Measurements from ENCODE around the gene GOLGA6L10.
"Not testable (repeated sequence)": the region's sequence is repeated elsewhere in the genome, so short reads cannot be mapped to it uniquely, and the experiment has no call there.

Gene GOLGA6L10, protein sequence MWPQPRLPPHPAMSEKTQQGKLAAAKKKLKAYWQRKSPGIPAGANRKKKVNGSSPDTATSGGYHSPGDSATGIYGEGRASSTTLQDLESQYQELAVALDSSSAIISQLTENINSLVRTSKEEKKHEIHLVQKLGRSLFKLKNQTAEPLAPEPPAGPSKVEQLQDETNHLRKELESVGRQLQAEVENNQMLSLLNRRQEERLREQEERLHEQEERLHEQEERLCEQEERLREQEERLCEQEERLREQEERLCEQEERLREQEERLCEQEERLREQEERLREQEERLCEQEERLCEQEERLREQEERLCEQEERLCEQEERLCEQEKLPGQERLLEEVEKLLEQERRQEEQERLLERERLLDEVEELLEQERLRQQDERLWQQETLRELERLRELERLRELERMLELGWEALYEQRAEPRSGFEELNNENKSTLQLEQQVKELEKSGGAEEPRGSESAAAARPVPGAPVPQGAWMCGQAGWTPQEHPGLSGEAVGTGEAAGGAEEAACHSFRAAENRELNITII

DNA sequence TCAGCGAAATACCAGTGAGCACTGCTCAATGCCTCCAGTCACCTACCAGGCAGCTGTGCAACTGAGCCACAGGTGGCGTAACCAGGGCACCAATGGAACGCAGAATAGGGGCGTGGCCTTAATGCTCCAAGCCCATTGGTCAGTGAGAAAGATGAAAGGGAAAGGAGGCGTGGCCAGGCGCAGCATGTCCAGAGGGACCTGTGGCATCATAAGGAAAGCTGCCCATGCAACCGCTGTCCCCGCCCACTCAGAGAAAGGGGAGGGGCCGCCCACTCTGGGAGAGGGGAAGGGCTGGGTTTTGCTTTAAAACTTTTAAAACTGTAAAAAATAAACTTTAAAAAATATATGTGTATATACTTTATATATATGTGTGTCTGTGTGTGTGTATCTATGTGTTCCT, at the start of gene GOLGA6L10:
GOLGA6L10 (minus strand) TSS at position 101 of the 400 bp plus-strand sequence; CDS start at position 1, 100 bp downstream.
- not testable (repeated sequence) for H3K4me3 ChIP-seq (ENCODE audit: low read depth in 1 of 5, low read length in 5 of 5); H3K9ac ChIP-seq (ENCODE audit: low read length in 5 of 5); H3K36me3 ChIP-seq (ENCODE audit: control insufficient read depth in 5 of 5, insufficient read depth in 5 of 5, low read length in 5 of 5); H3K9me3 ChIP-seq (ENCODE audit: control insufficient read depth in 5 of 5, low read length in 5 of 5); H3K27me3 ChIP-seq (ENCODE audit: control insufficient read depth in 5 of 5, insufficient read depth in 4 of 5, low read length in 5 of 5); H3K27ac ChIP-seq (ENCODE audit: low read depth, low read length); H3K4me1 ChIP-seq (ENCODE audit: control insufficient read depth in 5 of 5, insufficient read depth in 5 of 5, low read length in 5 of 5)

DNA sequence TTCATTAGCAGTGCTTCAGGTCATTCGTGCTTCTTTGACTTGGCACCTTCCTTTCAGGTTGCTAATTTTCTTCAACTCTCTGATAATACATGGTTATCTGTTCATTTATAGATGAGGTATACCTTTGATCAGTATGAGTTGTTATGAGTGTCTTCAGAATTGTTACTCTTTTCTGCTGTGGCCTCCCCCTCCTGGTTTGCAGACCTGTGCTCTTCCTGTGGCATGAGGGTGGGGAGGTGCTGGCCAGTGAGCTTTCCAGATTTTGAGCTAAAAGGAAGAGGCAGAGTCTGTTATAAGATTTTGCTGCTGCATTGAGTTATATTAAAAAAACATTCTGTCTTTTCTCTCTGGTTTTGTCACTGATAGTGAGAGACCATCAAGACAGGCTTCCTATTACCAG, 49.5 kb upstream of the GOLGA6L10 start:
- H3K27me3 ChIP-seq (ENCODE audit: control insufficient read depth in 5 of 5, insufficient read depth in 4 of 5, low read length in 5 of 5), result no peaks in the 10 kb centered on the region

DNA sequence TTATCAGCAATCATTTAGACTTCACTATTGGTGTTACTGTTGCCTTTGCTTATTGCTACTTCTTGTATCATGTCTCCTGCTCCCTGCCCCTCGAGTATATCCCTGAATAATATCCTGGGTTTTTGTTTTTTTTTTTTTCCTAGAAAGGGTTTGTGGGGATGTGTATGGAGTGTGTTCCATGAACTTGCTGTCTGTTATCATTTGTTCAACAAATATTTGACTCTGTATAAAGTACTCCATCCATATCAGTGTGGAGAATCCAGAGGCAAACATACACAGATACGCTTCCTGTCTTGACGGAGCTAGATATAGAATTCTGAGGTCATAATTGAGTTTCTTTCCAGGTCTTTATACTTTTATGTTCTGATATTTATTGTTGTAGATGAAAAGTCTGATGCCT, 48.5 kb upstream of the GOLGA6L10 start:
- H3K9me3 ChIP-seq (ENCODE audit: control insufficient read depth in 5 of 5, low read length in 5 of 5), result no peaks in the 10 kb centered on the region
- H3K36me3 ChIP-seq (ENCODE audit: control insufficient read depth in 5 of 5, insufficient read depth in 5 of 5, low read length in 5 of 5), result no peaks in the 10 kb centered on the region
- H3K4me1 ChIP-seq (ENCODE audit: control insufficient read depth in 5 of 5, insufficient read depth in 5 of 5, low read length in 5 of 5), result no peaks in the 10 kb centered on the region
- no peak overlapping the region for H3K27ac ChIP-seq (ENCODE audit: low read depth, low read length)
- H3K4me3 ChIP-seq (ENCODE audit: low read depth in 1 of 5, low read length in 5 of 5), result no peak overlapping the region
- no peak overlapping the region for H3K9ac ChIP-seq (ENCODE audit: low read length in 5 of 5)
- no peaks in the 10 kb centered on the region for H3K27me3 ChIP-seq (ENCODE audit: control insufficient read depth in 5 of 5, insufficient read depth in 4 of 5, low read length in 5 of 5)

More for the DNA sequence above, 49.5 kb upstream of the GOLGA6L10 start:
- no peaks in the 10 kb centered on the region for H3K4me1 ChIP-seq (ENCODE audit: control insufficient read depth in 5 of 5, insufficient read depth in 5 of 5, low read length in 5 of 5)
- H3K36me3 ChIP-seq (ENCODE audit: control insufficient read depth in 5 of 5, insufficient read depth in 5 of 5, low read length in 5 of 5), result no peaks in the 10 kb centered on the region
- no peak overlapping the region for H3K27ac ChIP-seq (ENCODE audit: low read depth, low read length)
- no peak overlapping the region for H3K4me3 ChIP-seq (ENCODE audit: low read depth in 1 of 5, low read length in 5 of 5)
- H3K9ac ChIP-seq (ENCODE audit: low read length in 5 of 5), result no peak overlapping the region
- H3K9me3 ChIP-seq (ENCODE audit: control insufficient read depth in 5 of 5, low read length in 5 of 5), result no peaks in the 10 kb centered on the region

DNA sequence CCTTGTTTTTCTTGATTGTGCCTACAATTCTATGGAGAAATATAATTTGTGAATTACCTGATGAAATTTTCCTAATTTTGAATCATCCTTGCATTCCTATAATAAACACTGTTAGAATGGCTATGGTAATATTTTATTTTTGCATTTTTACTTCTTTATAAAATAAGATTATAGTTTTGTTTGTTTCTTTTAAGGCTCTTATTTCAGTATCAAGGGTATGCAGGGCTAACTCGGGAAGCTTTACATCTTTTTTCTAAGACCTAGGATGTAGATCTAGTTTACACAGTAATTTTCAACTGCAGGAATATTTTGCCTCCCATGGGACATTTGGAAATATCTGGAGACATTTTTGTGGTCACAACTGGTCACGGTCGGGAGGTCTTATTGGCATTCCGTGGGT, 46.5 kb upstream of the GOLGA6L10 start:
- H3K36me3 ChIP-seq (ENCODE audit: control insufficient read depth in 5 of 5, insufficient read depth in 5 of 5, low read length in 5 of 5); H3K27me3 ChIP-seq (ENCODE audit: control insufficient read depth in 5 of 5, insufficient read depth in 4 of 5, low read length in 5 of 5); H3K27ac ChIP-seq (ENCODE audit: low read depth, low read length); H3K4me3 ChIP-seq (ENCODE audit: low read depth in 1 of 5, low read length in 5 of 5); H3K9me3 ChIP-seq (ENCODE audit: control insufficient read depth in 5 of 5, low read length in 5 of 5); H3K9ac ChIP-seq (ENCODE audit: low read length in 5 of 5); H3K4me1 ChIP-seq (ENCODE audit: control insufficient read depth in 5 of 5, insufficient read depth in 5 of 5, low read length in 5 of 5): not testable (repeated sequence)

DNA sequence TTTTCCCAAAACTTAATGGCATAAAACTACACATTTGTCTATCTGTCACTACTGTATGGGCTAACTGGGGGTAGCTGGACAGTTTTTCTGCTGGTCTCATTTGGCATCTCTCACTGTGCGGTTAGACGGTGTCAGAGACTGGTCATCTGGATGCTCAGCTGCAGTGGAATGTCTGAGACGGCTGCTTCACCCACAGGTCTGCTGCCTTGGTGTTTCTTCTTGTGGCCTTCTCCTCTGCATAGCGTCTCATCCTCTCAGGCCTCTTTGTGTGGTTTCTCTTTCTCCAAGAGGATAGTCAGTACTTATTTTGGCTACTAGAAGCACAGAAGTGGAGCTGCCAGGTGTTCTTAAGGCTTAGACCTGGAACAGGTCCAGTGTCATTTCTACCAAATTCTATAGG, 44.4 kb upstream of the GOLGA6L10 start:
- H3K9ac ChIP-seq (ENCODE audit: low read length in 5 of 5), result no peak overlapping the region
- no peak overlapping the region for H3K27ac ChIP-seq (ENCODE audit: low read depth, low read length)
- H3K36me3 ChIP-seq (ENCODE audit: control insufficient read depth in 5 of 5, insufficient read depth in 5 of 5, low read length in 5 of 5), result no peaks in the 10 kb centered on the region
- H3K9me3 ChIP-seq (ENCODE audit: control insufficient read depth in 5 of 5, low read length in 5 of 5), result no peaks in the 10 kb centered on the region
- no peaks in the 10 kb centered on the region for H3K4me1 ChIP-seq (ENCODE audit: control insufficient read depth in 5 of 5, insufficient read depth in 5 of 5, low read length in 5 of 5)
- no peaks in the 10 kb centered on the region for H3K27me3 ChIP-seq (ENCODE audit: control insufficient read depth in 5 of 5, insufficient read depth in 4 of 5, low read length in 5 of 5)
- no peak overlapping the region for H3K4me3 ChIP-seq (ENCODE audit: low read depth in 1 of 5, low read length in 5 of 5)

DNA sequence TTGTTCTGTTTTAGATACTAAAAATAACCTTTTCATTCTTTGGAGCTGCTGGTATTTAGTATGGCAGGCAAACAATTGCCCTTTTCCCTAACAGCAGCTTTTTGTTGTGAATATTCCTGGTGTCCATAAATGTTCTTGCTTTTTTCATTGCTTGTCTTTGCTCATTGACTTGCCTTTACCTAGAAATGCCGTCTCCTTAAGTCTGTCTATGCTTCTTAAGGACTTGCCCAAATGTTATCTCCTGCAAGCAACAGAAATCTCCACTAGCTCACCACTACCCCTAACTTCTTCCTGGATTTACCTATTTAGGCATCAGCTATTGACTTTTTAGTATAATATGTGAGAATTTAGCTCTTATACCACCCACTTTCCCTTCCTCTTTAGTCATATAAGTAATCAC, 42.8 kb upstream of the GOLGA6L10 start:
- H3K9ac ChIP-seq (ENCODE audit: low read length in 5 of 5); H3K27ac ChIP-seq (ENCODE audit: low read depth, low read length); H3K4me1 ChIP-seq (ENCODE audit: control insufficient read depth in 5 of 5, insufficient read depth in 5 of 5, low read length in 5 of 5); H3K4me3 ChIP-seq (ENCODE audit: low read depth in 1 of 5, low read length in 5 of 5); H3K9me3 ChIP-seq (ENCODE audit: control insufficient read depth in 5 of 5, low read length in 5 of 5); H3K36me3 ChIP-seq (ENCODE audit: control insufficient read depth in 5 of 5, insufficient read depth in 5 of 5, low read length in 5 of 5); H3K27me3 ChIP-seq (ENCODE audit: control insufficient read depth in 5 of 5, insufficient read depth in 4 of 5, low read length in 5 of 5): not testable (repeated sequence)

DNA sequence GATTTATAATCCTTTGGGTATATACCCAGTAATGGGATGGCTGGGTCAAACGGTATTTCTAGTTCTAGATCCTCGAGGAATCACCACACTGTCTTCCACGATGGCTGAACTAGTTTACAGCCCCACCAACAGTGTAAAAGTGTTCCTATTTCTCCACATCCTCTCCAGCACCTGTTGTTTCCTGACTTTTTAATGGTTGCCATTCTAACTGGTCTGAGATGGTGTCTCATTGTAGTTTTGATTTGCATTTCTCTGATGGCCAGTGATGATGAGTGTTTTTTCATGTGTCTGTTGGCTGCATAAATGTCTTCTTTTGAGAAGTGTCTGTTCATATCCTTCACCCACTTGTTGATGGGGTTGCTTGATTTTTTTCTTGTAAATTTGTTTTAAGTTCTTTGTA, 40.9 kb upstream of the GOLGA6L10 start:
- not testable (repeated sequence) for H3K27ac ChIP-seq (ENCODE audit: low read depth, low read length); H3K4me1 ChIP-seq (ENCODE audit: control insufficient read depth in 5 of 5, insufficient read depth in 5 of 5, low read length in 5 of 5); H3K9me3 ChIP-seq (ENCODE audit: control insufficient read depth in 5 of 5, low read length in 5 of 5); H3K27me3 ChIP-seq (ENCODE audit: control insufficient read depth in 5 of 5, insufficient read depth in 4 of 5, low read length in 5 of 5); H3K4me3 ChIP-seq (ENCODE audit: low read depth in 1 of 5, low read length in 5 of 5); H3K9ac ChIP-seq (ENCODE audit: low read length in 5 of 5); H3K36me3 ChIP-seq (ENCODE audit: control insufficient read depth in 5 of 5, insufficient read depth in 5 of 5, low read length in 5 of 5)

DNA sequence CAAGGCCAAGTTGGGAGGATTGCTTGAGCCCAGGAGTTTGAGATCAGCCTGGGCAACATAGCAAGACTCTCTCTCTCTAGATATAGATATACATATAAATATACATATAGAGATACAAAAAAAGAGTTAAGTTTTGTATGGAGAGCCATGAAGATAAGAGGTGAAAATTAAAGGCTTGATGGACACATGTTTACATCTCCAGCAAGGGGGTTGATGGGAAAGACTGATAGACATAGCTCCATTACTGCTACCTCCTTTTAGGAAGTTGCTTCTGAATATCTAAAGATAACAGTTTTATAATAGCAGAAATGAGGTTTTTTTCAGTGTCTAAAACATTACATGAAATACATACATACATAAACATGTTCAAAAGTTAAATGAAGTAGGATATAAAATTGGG, 37.9 kb upstream of the GOLGA6L10 start:
- not testable (repeated sequence) for H3K27me3 ChIP-seq (ENCODE audit: control insufficient read depth in 5 of 5, insufficient read depth in 4 of 5, low read length in 5 of 5); H3K4me1 ChIP-seq (ENCODE audit: control insufficient read depth in 5 of 5, insufficient read depth in 5 of 5, low read length in 5 of 5); H3K27ac ChIP-seq (ENCODE audit: low read depth, low read length); H3K9ac ChIP-seq (ENCODE audit: low read length in 5 of 5); H3K4me3 ChIP-seq (ENCODE audit: low read depth in 1 of 5, low read length in 5 of 5); H3K9me3 ChIP-seq (ENCODE audit: control insufficient read depth in 5 of 5, low read length in 5 of 5); H3K36me3 ChIP-seq (ENCODE audit: control insufficient read depth in 5 of 5, insufficient read depth in 5 of 5, low read length in 5 of 5)

DNA sequence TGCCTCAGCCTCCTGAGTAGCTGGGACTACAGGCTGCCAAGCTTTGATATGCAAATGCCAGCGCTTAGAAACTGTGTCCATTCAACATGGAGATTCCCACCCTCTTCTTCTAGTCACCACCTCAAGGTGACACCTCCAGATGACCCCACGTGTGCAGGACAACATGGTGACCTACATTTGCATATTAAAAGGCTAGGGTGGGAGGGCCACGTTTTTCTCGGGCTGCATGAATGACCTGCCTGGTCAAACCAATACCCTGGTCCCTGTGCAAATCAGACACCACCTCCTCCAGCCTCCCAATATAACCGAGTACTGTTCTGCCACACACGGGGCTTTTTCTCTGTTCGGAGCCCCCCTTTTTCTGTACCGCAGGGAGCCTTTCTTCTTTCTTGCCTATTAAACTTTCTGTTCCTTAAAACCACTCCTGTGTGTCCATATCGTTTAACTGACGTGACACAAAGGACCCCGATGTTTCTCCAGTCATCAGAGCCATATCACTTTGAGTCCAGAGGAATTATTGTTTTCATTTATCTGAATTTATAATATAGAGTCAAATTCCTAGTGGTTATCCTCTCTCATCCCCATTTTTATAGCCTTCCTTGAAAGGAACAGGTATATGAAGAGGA, 32.2 kb upstream of the GOLGA6L10 start:
- not testable (repeated sequence) for H3K27me3 ChIP-seq (ENCODE audit: control insufficient read depth in 5 of 5, insufficient read depth in 4 of 5, low read length in 5 of 5); H3K9ac ChIP-seq (ENCODE audit: low read length in 5 of 5)

DNA sequence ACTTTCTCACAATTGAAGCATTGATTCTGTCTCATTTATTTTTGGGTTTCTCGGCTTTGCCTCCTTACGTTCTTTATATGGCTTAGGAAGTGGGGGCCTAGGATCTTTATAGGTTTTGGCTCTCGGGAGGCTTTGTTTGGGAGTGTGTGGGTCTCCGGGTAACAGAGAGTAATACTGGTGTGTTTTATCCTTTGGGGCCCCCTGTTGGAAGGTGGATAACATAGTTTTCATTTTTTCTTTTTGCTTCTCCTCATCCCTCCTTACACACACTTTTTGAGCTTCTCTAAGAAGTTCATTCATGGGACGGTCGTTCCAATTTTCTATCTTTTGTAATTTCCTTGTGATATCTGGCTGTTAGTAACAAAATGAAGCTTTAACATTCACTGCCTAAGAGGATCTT, 30.3 kb upstream of the GOLGA6L10 start:
- not testable (repeated sequence) for H3K9me3 ChIP-seq (ENCODE audit: control insufficient read depth in 5 of 5, low read length in 5 of 5); H3K27ac ChIP-seq (ENCODE audit: low read depth, low read length); H3K4me1 ChIP-seq (ENCODE audit: control insufficient read depth in 5 of 5, insufficient read depth in 5 of 5, low read length in 5 of 5); H3K9ac ChIP-seq (ENCODE audit: low read length in 5 of 5); H3K27me3 ChIP-seq (ENCODE audit: control insufficient read depth in 5 of 5, insufficient read depth in 4 of 5, low read length in 5 of 5); H3K36me3 ChIP-seq (ENCODE audit: control insufficient read depth in 5 of 5, insufficient read depth in 5 of 5, low read length in 5 of 5); H3K4me3 ChIP-seq (ENCODE audit: low read depth in 1 of 5, low read length in 5 of 5)

More for the DNA sequence above, 32.2 kb upstream of the GOLGA6L10 start:
- not testable (repeated sequence) for H3K4me3 ChIP-seq (ENCODE audit: low read depth in 1 of 5, low read length in 5 of 5); H3K9me3 ChIP-seq (ENCODE audit: control insufficient read depth in 5 of 5, low read length in 5 of 5); H3K27ac ChIP-seq (ENCODE audit: low read depth, low read length); H3K4me1 ChIP-seq (ENCODE audit: control insufficient read depth in 5 of 5, insufficient read depth in 5 of 5, low read length in 5 of 5); H3K36me3 ChIP-seq (ENCODE audit: control insufficient read depth in 5 of 5, insufficient read depth in 5 of 5, low read length in 5 of 5)

Data from subcutaneous abdominal adipose tissue (tissue), 5 donors.